Pancreas (tissue), 10 donors: ENCODE data around the gene RASA3. TPM values are rescaled to one million over a fixed set of nuclear protein-coding genes. Genes with fewer than 3 reads are reported as not detected.

Source experiments
- ATAC-seq, 4 donors: fragments of 200-7000 bp; cut with Tn5 transposase; one replicate each; pipeline versions ENCODE4 v1.8.0 to v1.9.1; 2020; ENCODE audit warnings: mild to moderate bottlenecking in 4 of 4, moderate library complexity in 4 of 4
- DNase-seq, 6 donors: peaks; one replicate each; pipeline ENCODE4 v3.0.0-alpha.2; 2020
- FAIRE-seq: peaks from 2 replicates; lab custom pipeline; 2012; peaks lifted over from hg19 to GRCh38; lab: Jason Lieb, UNC
- H3K27ac ChIP-seq, 4 donors: fragments of 200-600 bp; sonication (generic); 1 replicate in 3 of 4; 2 replicates in 1 of 4; pipeline versions ENCODE4 v1.5.0 to v1.8.0; 2020
- H3K27me3 ChIP-seq, 4 donors: fragments of 200-600 bp; one replicate each; pipeline ENCODE4 v1.8.0; 2021
- H3K36me3 ChIP-seq, 3 donors: fragments of 200-600 bp; sonication (generic) in 1 of 3; one replicate each; pipeline versions ENCODE4 v1.5.0 to v1.8.0; 2020 to 2021
- H3K4me1 ChIP-seq, 3 donors: fragments of 200-600 bp; one replicate each; pipeline ENCODE4 v1.8.0; 2021
- H3K4me3 ChIP-seq, 4 donors: fragments of 200-600 bp; sonication (generic) in 2 of 4; one replicate each; pipeline versions ENCODE4 v1.5.0 to v1.8.0; 2020 to 2021
- H3K9me3 ChIP-seq, 4 donors: fragments of 200-600 bp; one replicate each; pipeline ENCODE4 v1.8.0; 2021
- CTCF ChIP-seq, 4 donors: fragments of 200-600 bp; sonication (generic) in 3 of 4; IDR thresholded peaks; one replicate each; pipeline versions ENCODE4 v1.5.0 to v1.8.0; 2021; ENCODE audit warnings: antibody characterized with exemption in 4 of 4
- WGBS, 2 donors: extraction: QIAGEN DNeasy Blood & Tissue Kit; methylation state at CpG; one replicate each; pipeline ENCODE4 v1.1.7; 2013; 5-methylcytosine and 5-hydroxymethylcytosine counted together
- intact Hi-C, 3 donors: fragments of 100-400 bp; cut with DNase I; formaldehyde crosslinking; loops; one replicate each; pipeline versions ENCODE4 v1.11.1 to v1.14.2; 2022
- polyA plus RNA-seq, 2 donors: library from polyadenylated mRNA; stranded (reverse); fragments of 200-250 nt; gene quantifications; one replicate each; pipeline ENCODE4 v1.2.3, GENCODE V29; 2013
- total RNA-seq, 6 donors: library from RNA; stranded (reverse); fragmentation: NEBNext Ultra II Directional in 4 of 6; extraction: Animal tissue kit (Norgen Biotek cat#: 25700) in 4 of 6; gene quantifications; one replicate each; pipeline versions ENCODE4 v1.2.1 to v1.2.4, GENCODE V29; 2021 to 2023
- donor health status: healthy with polysubstance abuse.
- donor health status: DM: no; HTN: no; CAD: no; lungs with moderate emphysema.
- donor health status: DM: no; HTN: no; CAD: no.
- donor health status: control.
- donor health status: control.
- donor health status: Bipolar disorder and iron deficiency.
- donor health status: DM: yes; HTN: yes; CAD: no.
- donor health status: DM: no; HTN: no; CAD: no.
- donor health status: DM: no; HTN: no; CAD: no.
- donor health status: DM: yes; HTN: yes; CAD: no.

The RASA3 gene
- total and polyA plus RNA-seq, 8 donors, result 5.7 to 11.2 (median 9.1) TPM

GRCh38 chr13:113952983-113953520 lies 179.4 kb downstream of the RASA3 start:
- peaks cover 0 to 18% (median 0%) of the 10 kb centered on the region in 3 donors for H3K36me3 ChIP-seq
- ATAC-seq (no peak), FAIRE-seq (no peak), DNase-seq (peak in 1 of 6 donors; percentile 54)
- no peaks in the 10 kb centered on the region for H3K27me3 ChIP-seq
- 91 to 92% methylated on average over 18 of the region's 18 CpGs for WGBS, 2 donors
- H3K4me3 ChIP-seq, result no peak overlapping the region
- TF ChIP-seq CTCF (IDR thresholded peaks at IDR 0.05), result no peak
- H3K9me3 ChIP-seq, result no peaks in the 10 kb centered on the region
- H3K27ac ChIP-seq, result no peak overlapping the region
- intact Hi-C loops, result loop anchor here in 2 of 3 donors (5.0 kb wide), 2 partner anchors 269 to 274 kb away; no protein-coding TSS in a partner anchor
- H3K4me1 ChIP-seq, result no peaks in the 10 kb centered on the region

GRCh38 chr13:113952151-113952982 lies 180.1 kb downstream of the RASA3 start:
- DNase-seq (peak in 4 of 6 donors; percentile 20 to 76 (median 52)), FAIRE-seq (no peak), ATAC-seq (no peak)
- 94 to 96% methylated on average over 35 to 42 of the region's 42 CpGs for WGBS, 2 donors
- no peaks in the 10 kb centered on the region for H3K4me1 ChIP-seq
- no peaks in the 10 kb centered on the region for H3K27me3 ChIP-seq
- no peak for TF ChIP-seq CTCF (IDR thresholded peaks at IDR 0.05)
- peaks cover 0 to 18% (median 0%) of the 10 kb centered on the region in 3 donors for H3K36me3 ChIP-seq
- H3K4me3 ChIP-seq, result no peak overlapping the region
- no peaks in the 10 kb centered on the region for H3K9me3 ChIP-seq
- intact Hi-C loops, result loop anchor here in 2 of 3 donors (5.0 kb wide), 2 partner anchors 270 to 275 kb away; no protein-coding TSS in a partner anchor
- no peak overlapping the region for H3K27ac ChIP-seq

- H3K27ac ChIP-seq, result no peak overlapping the region
- ATAC-seq, result peak; percentile 81 to 96 (median 94)
Measured at GRCh38 chr13:113951246-113951999, 181.0 kb downstream of the RASA3 start.

More at GRCh38 chr13:113951246-113951999, 181.0 kb downstream of the RASA3 start:
- Histone ChIP-seq H3K36me3 (peaks cover 0 to 14% (median 0%) of the 10 kb centered on the region in 3 donors), H3K4me3 (no peak overlapping the region), H3K4me1 (no peaks in the 10 kb centered on the region), H3K27me3 (no peaks in the 10 kb centered on the region), H3K9me3 (no peaks in the 10 kb centered on the region)
- WGBS, 2 donors, result 43 to 44% methylated on average over 39 to 42 of the region's 42 CpGs
- peak; percentile 61 to 81 (median 68) for TF ChIP-seq CTCF (IDR thresholded peaks at IDR 0.05)
- intact Hi-C loops, result loop anchor here in 2 of 3 donors (5.0 kb wide), 2 partner anchors 271 to 276 kb away; no protein-coding TSS in a partner anchor
- peak; percentile 78 to 95 (median 88) for DNase-seq
- FAIRE-seq, result no peak
